CD4-positive, alpha-beta T cell treated with Interleukin-2 at 100 ng/mL for 4 hours (primary cell): ENCODE results near the gene ANAPC1.
"Not testable (repeated sequence)": the region's sequence is repeated elsewhere in the genome, so short reads cannot be mapped to it uniquely, and the experiment has no call there.

Source experiments
- DNase-seq: peaks from one replicate; pipeline ENCODE4 v3.0.0-alpha.2; 2020; ENCODE audit warnings: low spot score

The ANAPC1 gene

DNA sequence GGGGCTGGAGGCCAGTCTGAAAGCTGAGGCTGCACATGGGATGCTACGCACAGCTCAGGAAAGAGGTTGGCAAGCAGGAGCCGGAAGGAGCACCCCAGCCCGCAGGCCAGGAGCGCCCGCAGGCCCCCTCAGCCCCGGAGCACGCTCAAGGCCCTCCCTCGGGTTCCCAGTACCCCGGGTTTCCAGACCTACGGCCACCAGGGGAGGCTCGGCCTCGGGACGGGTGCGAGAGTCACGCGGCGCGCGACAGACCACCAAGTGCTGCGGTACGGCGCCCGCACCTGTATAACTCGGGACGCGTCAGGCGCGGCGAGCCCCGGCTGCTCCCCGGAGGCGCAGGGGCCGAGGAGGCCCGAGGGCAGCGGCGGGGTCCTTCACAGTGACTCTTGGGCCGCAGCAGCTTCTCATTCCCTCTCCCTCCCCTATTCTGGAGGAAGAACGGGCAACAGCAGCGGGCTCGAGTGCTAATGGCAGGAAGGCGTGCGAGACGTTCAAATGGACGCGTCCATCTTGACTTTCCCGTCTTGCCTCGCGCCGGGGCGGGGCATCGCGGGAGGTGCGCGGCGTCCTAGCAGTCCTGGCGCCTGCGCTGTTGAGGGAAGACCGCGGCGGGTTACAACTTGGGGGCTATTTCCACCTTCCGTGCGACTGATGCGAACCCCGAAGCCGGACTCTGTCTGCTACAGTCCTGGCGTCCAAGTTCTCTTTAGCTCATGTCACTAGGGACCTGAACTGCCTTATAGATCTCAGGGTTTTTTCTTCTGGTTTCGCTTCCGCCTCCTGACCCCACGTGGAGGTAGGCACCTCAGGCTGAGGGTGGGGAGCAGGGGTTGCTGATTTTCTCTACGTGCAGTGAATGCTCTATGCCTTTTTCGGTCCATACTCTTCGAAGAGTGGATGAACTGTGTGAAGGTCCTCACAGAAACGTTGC, at the start of gene ANAPC1:
Gene ANAPC1 (minus strand): TSS at position 533 of the 931 bp plus-strand sequence. CDS start 3,368 bp downstream, outside the sequence.
- DNase-seq: peak; percentile 80

- no peak for DNase-seq
These were observed 48.9 kb upstream of the ANAPC1 start for GRCh38 chr2:111932841-111933291.

DNA sequence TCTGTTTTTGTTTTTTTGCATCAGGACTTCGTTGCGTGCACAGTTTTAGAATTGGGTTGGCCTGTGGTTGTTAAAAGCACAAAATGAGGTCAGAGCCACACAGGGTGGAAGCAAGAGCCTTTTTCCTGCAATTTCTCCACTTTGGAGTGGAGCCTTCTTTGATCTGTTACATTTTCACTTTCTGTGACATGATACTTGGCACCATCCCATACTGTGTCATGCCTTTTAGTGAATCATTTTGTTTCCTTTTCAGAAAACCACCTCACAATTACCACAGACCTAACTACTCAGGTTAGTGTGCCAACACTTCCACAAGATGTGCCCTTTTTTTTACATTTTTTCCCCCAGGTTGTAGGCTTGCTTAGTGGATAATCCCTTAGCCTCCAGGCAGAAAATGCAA, 46.9 kb upstream of the ANAPC1 start:
- DNase-seq: no peak

DNA sequence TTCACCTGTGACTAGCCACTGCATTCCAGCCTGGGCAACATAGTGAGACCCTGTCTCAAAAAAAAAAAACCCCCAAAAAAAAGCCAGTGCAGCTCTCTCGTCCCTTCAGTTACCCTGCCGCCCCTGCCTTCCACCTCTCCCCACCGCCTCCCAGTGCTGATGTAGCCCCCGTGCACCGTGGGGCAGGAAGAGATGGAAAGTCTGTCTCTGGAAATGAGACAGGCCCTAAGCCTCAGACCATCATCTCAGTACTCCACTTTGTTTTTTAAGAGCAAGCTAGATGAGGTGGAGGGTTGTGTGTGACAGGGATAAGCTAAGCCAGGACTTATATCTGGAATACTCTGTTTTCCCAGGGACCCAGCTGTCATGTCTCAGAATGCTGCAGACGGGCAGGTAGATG, 46.4 kb upstream of the ANAPC1 start:
- DNase-seq: no peak

- no peak for DNase-seq
These were observed 43.7 kb upstream of the ANAPC1 start for GRCh38 chr2:111927723-111928122.

GRCh38 chr2:111924617-111925107, 40.7 kb upstream of the ANAPC1 start:
- DNase-seq: no peak

- DNase-seq: no peak
These were observed 39.3 kb upstream of the ANAPC1 start for GRCh38 chr2:111923276-111923804.

- no peak for DNase-seq
These were observed 36.0 kb upstream of the ANAPC1 start for GRCh38 chr2:111919794-111920608.

- DNase-seq: no peak
These were observed 35.4 kb upstream of the ANAPC1 start for GRCh38 chr2:111919365-111919764.

DNA sequence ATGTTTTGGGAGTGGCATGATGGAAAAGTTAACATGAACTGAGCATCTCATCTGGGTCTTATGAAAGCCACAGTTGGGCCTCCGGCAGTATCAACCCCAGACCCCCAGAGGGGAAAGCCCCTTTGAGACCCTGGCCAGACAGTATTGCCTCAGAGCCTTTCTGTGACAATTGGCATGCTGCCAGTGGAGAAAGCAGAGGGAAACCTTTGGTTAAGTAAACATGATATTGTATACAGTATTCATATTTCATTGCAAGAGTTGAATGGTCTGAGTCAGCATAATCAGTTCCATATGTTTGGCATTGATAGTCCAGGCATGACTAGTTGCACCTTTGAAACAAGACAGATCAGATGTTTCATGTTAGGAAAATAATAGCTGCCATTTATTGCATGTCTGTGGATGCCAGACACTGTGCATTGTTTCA, 34.4 kb upstream of the ANAPC1 start:
- DNase-seq: no peak

DNA sequence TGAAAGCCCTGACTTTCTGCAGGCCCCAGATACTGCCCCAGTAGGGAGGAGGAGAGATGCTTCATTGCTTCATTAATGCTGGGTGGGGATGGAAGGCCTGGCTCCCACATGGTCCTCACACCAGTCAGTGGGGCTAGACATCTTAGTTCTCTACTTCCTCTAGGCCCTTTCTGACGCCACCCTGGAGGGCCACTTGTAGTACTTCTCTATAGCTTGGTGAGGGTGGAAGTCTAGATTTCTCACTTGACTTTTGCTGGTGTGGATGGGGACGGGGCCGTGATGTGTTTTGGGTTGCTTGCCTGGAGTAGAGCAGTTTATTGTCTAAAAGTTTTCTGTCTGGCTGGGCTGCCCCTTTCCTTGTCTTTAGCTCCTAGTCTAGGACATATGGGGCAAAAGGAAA, 33.1 kb upstream of the ANAPC1 start:
- DNase-seq: no peak

- no peak for DNase-seq
These were observed 28.6 kb upstream of the ANAPC1 start for GRCh38 chr2:111912547-111912946.

DNA sequence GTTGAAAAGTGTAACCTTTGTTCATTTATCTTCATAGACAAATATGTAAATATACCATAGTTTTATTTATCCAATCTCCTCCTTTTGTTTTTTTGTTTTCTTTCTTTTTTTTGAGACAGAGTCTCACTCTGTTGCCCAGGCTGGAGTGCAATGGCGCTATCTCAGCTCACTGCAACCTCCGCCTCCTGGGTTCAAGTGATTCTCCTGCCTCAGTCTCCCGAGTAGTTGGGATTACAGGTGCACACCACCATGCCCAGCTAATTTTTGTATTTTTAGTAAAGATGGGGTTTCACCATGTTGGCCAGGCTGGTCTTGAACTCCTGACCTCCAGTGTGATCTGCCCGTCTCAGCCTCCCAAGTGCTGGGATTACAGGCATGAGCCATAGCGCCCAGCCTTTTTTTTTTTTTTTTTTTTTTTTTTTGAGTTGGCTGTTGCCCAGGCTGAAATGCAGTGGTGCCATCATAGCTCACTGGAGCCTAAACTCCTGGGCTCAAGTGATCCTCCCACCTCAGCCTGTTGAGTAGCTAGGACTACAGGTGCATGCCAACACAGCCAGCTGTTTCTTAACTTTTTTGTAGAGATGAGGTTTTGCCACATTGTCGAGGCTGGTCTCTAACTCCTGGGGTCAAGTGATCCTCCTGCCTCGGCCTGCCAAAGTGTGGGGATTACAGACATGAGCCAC, 27.4 kb upstream of the ANAPC1 start:
- DNase-seq: not testable (repeated sequence)

- no peak for DNase-seq
These were observed 26.8 kb upstream of the ANAPC1 start for GRCh38 chr2:111910609-111911277.

DNA sequence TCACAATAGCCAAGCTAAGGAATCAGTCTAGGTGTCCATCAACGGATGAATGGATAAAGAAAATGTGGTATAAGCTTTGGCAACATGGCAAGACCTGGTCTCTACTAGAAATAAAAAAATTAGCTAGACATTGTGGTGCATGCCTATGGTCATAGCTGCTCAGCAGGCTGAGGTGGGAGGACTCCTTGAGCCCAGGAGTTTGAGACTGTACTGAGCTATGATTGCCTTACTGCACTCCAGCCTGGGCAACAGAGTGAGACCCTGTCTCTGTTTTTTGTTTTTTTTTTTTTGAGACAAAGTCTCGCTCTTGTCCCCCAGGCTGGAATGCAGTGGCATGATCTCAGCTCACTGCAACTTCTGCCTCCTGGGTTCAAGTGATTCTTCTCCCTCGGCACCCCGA, 26.0 kb upstream of the ANAPC1 start:
- not testable (repeated sequence) for DNase-seq

DNA sequence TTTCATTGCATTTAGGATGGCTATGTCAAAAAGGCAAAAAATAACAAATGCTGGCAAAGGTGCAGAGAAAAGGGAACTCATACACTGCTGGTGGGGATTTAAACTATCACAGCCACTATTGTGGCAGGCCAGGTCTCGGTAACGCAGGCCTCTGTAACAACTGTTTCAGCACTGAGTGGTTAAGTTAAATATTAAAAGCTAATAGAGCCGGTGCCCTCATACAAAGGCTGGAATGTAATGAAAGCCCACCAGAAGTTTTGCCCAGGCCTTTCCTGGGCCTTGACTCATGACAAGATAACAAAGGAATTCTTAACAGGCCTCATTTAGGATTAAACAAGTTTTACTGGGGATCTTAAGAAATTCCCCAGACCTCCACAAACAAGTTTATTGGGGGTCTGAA, 25.1 kb upstream of the ANAPC1 start:
- DNase-seq: no peak

DNA sequence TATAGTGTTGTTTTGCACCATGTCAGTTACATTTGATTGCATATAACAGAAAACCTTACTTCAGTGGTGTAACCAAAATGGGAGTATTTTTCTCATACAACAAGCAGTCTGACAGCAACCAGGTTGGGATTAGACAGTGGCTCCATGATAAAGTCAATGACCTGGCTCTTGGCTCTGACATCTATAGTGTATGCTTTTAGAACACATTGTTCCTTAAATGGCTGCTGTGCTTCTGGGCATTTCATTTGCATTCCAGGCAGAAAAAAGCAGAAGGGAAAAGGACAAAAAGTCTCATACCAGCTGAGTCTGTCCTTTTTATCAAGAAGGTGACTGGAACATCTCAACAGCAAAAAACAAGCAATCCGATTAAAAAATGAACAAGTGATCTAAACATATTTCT, 24.6 kb upstream of the ANAPC1 start:
- DNase-seq: no peak

GRCh38 chr2:111905990-111906735, 22.2 kb upstream of the ANAPC1 start:
- DNase-seq: no peak

- DNase-seq: not testable (repeated sequence)
These were observed 21.5 kb upstream of the ANAPC1 start for GRCh38 chr2:111905475-111905869.

- DNase-seq: no peak
These were observed 20.9 kb upstream of the ANAPC1 start for GRCh38 chr2:111904726-111905474.
